HepG2 (cell line): ENCODE measurements around the gene IMPDH2. TPM values are rescaled to one million over a fixed set of nuclear protein-coding genes. Genes with fewer than 3 reads are reported as not detected.

ENCODE experiments used
- CBX2 ChIP-seq, 2 experiments: fragments of 200-600 bp in 1 of 2; sonication (generic); formaldehyde crosslinking in 1 of 2; IDR thresholded peaks; 2 replicates each; pipeline versions ENCODE4 v1.7.0 to v1.8.1; 2018 to 2022; ENCODE audit warnings: low read depth in 2 of 2, low read length in 1 of 2, mild to moderate bottlenecking in 1 of 2, missing genetic modification reagents in 1 of 2
- FOXK2 ChIP-seq: fragments of 450-650 bp; IDR thresholded peaks from 2 replicates; pipeline ENCODE4 v1.6.1; 2016
- GABPA ChIP-seq, 2 experiments: IDR thresholded peaks; 2 replicates each; pipeline ENCODE4 v1.6.1; 2011 to 2016; ENCODE audit warnings: low read depth in 2 of 2, low read length in 1 of 2, missing biosample characterization in 1 of 2, missing genetic modification characterization in 1 of 2
- HIVEP1 ChIP-seq: sonication (generic); formaldehyde crosslinking; IDR thresholded peaks from 2 replicates; pipeline ENCODE4 v1.4.0; 2020; ENCODE audit warnings: mild to moderate bottlenecking, missing genetic modification reagents
- MIER3 ChIP-seq: IDR thresholded peaks from 2 replicates; pipeline ENCODE4 v1.6.1; 2016; ENCODE audit warnings: missing compliant biosample characterization, borderline replicate concordance
- NBN ChIP-seq: fragments of 450-650 bp; conservative IDR thresholded peaks from 2 replicates; pipeline ENCODE4 v1.6.1; 2017
- NFIB ChIP-seq: sonication (generic); formaldehyde crosslinking; IDR thresholded peaks from 2 replicates; pipeline ENCODE4 v1.9.0; 2021; ENCODE audit warnings: missing genetic modification reagents, mild to moderate bottlenecking, borderline replicate concordance
- NFIC ChIP-seq: IDR thresholded peaks from 2 replicates; pipeline ENCODE4 v1.6.1; 2012; ENCODE audit warnings: mild to moderate bottlenecking, low read length, inconsistent platforms
- PAWR ChIP-seq: sonication (generic); formaldehyde crosslinking; IDR thresholded peaks from 2 replicates; pipeline ENCODE4 v1.4.0; 2020; ENCODE audit warnings: missing genetic modification reagents, mild to moderate bottlenecking, borderline replicate concordance
- PPARG ChIP-seq: conservative IDR thresholded peaks from 2 replicates; pipeline ENCODE4 v1.6.1; 2016; ENCODE audit warnings: missing biosample characterization, missing genetic modification reagents
- SNAPC2 ChIP-seq: sonication (generic); formaldehyde crosslinking; IDR thresholded peaks from 2 replicates; pipeline ENCODE4 v1.8.1; 2022; ENCODE audit warnings: mild to moderate bottlenecking, missing genetic modification reagents
- THAP8 ChIP-seq: sonication (generic); formaldehyde crosslinking; IDR thresholded peaks from 2 replicates; pipeline ENCODE4 v1.5.1; 2020; ENCODE audit warnings: missing genetic modification reagents, mild to moderate bottlenecking, borderline replicate concordance
- ZBTB33 ChIP-seq: sonication (generic); formaldehyde crosslinking; IDR thresholded peaks from 2 replicates; pipeline ENCODE4 v1.4.0; 2020; ENCODE audit warnings: missing genetic modification reagents
- ZKSCAN8 ChIP-seq: IDR thresholded peaks from 2 replicates; pipeline ENCODE4 v1.6.1; 2016; ENCODE audit warnings: borderline replicate concordance, missing genetic modification reagents, missing compliant biosample characterization
- ZNF552 ChIP-seq: sonication (generic); formaldehyde crosslinking; IDR thresholded peaks from 2 replicates; pipeline ENCODE4 v1.9.0; 2022; ENCODE audit warnings: missing genetic modification reagents, mild to moderate bottlenecking, borderline replicate concordance
- ZNF569 ChIP-seq: sonication (generic); formaldehyde crosslinking; IDR thresholded peaks from 2 replicates; pipeline ENCODE4 v1.5.0; 2020; ENCODE audit warnings: mild to moderate bottlenecking, missing genetic modification reagents, moderate library complexity, borderline replicate concordance
- ZNF615 ChIP-seq: sonication (generic); formaldehyde crosslinking; IDR thresholded peaks from 2 replicates; pipeline ENCODE4 v1.5.0; 2020; ENCODE audit warnings: mild to moderate bottlenecking, missing genetic modification reagents, borderline replicate concordance
- ZNF660 ChIP-seq: sonication (generic); formaldehyde crosslinking; IDR thresholded peaks from 2 replicates; pipeline ENCODE4 v1.5.1; 2020; ENCODE audit warnings: mild to moderate bottlenecking, low read depth, missing genetic modification reagents, borderline replicate concordance
- ZNF687 ChIP-seq: sonication (generic); formaldehyde crosslinking; IDR thresholded peaks from 2 replicates; pipeline ENCODE4 v1.5.1; 2020; ENCODE audit warnings: mild to moderate bottlenecking, missing genetic modification reagents, moderate library complexity
- ZNF720 ChIP-seq: sonication (generic); formaldehyde crosslinking; IDR thresholded peaks from 2 replicates; pipeline ENCODE4 v1.4.0; 2020; ENCODE audit warnings: missing genetic modification reagents
- ZNF770 ChIP-seq: sonication (generic); formaldehyde crosslinking; IDR thresholded peaks from 2 replicates; pipeline ENCODE4 v1.5.0; 2020; ENCODE audit warnings: mild to moderate bottlenecking, missing genetic modification reagents
- polyA plus RNA-seq, 8 experiments: library from polyadenylated mRNA; depleted of rRNA in 3 of 8; stranded (reverse) in 7 of 8; unstranded in 1 of 8; fragments of >200 nt; fragmentation: Illumina TruSeq in 4 of 8; extraction: Trizol in 4 of 8; gene quantifications; 2 replicates each; pipeline versions ENCODE4 v1.2.1 to v1.2.3, GENCODE V29; 2011 to 2016; ENCODE audit warnings: low read depth in 4 of 8, missing spikeins in 1 of 8, mixed read lengths in 1 of 8; ENCODE audit not compliant: insufficient read depth in 1 of 8
- total RNA-seq, 5 experiments: library from RNA; depleted of rRNA; stranded (reverse); fragments of >200 nt; fragmentation: Illumina TruSeq; extraction: Trizol; gene quantifications; 2 replicates each; pipeline ENCODE4 v1.2.3, GENCODE V29; 2016; ENCODE audit warnings: low read depth in 1 of 5

The IMPDH2 gene
- total and polyA plus RNA-seq, 2 of the 13 experiments (the other 11 are each of a cell fraction or from before 2014, with no cell fraction given), result 248 to 260 TPM

GRCh38 chr3:49021213-49021812 is 7.9 kb downstream of the IMPDH2 start (continued):
- TF ChIP-seq THAP8 (CRISPR knock-in tag) (no peak; the same call in 1 of the 2 replicates), NBN (no peak), GABPA (IDR thresholded peaks at IDR 0.05; ENCODE audit: low read depth, low read length) (no peak), GABPA (CRISPR knock-in tag; IDR thresholded peaks at IDR 0.05; ENCODE audit: low read depth) (peak; percentile 58), ZNF770 (no peak; the same call in 1 of the 2 replicates), ZNF687 (CRISPR knock-in tag) (peak; percentile 12; the same call in 1 of the 2 replicates), FOXK2 (no peak), ZBTB33 (CRISPR knock-in tag) (no peak; the same call in 1 of the 2 replicates), NFIC (no peak), NFIB (no peak), ZNF720 (CRISPR knock-in tag) (no peak), HIVEP1 (CRISPR knock-in tag) (no peak), ZNF660 (CRISPR knock-in tag) (no peak), ZKSCAN8 (CRISPR knock-in tag) (no peak), SNAPC2 (CRISPR knock-in tag) (no peak), ZNF569 (CRISPR knock-in tag) (no peak), ZNF615 (CRISPR knock-in tag) (no peak), PAWR (CRISPR knock-in tag) (0 out of 2 replicates have a peak, but pooled peaks have one; percentile 73), PPARG (CRISPR knock-in tag) (peak; percentile 29; the same call in 1 of the 2 replicates), ZNF552 (CRISPR knock-in tag) (no peak), MIER3 (CRISPR knock-in tag) (peak; percentile 81), CBX2 (IDR thresholded peaks at IDR 0.05; ENCODE audit: low read depth, low read length) (no peak), CBX2 (CRISPR knock-in tag; IDR thresholded peaks at IDR 0.05; ENCODE audit: low read depth) (no peak; the same call in 1 of the 2 replicates)
